Stimulated activated naive CD8-positive, alpha-beta T cell treated with anti-CD3 and anti-CD28 coated beads, Interleukin-15, amount 100 ng/mL, for 72 hours (primary cell): ENCODE data around the gene PAK4.
"Not testable (repeated sequence)": the region's sequence is repeated elsewhere in the genome, so short reads cannot be mapped to it uniquely, and the experiment has no call there.

Experiments
- ATAC-seq: fragments of 150-1000 bp; cut with Tn5 transposase; 2 replicates; pipeline ENCODE4 v1.10.0; 2021; ENCODE audit warnings: mild to moderate bottlenecking, moderate library complexity
- DNase-seq, 2 donors: peaks; one replicate each; pipeline ENCODE4 v3.0.0; 2021 to 2022
- H3K27ac Mint-ChIP-seq, 2 donors: one replicate each; pipeline ENCODE4 v1.8.0; 2022; ENCODE audit warnings: mild to moderate bottlenecking in 2 of 2, mixed read lengths in 2 of 2, moderate library complexity in 2 of 2
- H3K27me3 Mint-ChIP-seq: one replicate; pipeline ENCODE4 v1.8.0; 2022; ENCODE audit warnings: mixed read lengths
- H3K4me1 Mint-ChIP-seq: one replicate; pipeline ENCODE4 v1.8.0; 2022; ENCODE audit warnings: mild to moderate bottlenecking, mixed read lengths
- H3K4me3 Mint-ChIP-seq, 2 donors: one replicate each; pipeline ENCODE4 v1.8.0; 2022; ENCODE audit warnings: mild to moderate bottlenecking in 2 of 2, mixed read lengths in 2 of 2, moderate library complexity in 1 of 2
- H3K9me3 Mint-ChIP-seq, 2 donors: one replicate each; pipeline ENCODE4 v1.8.0; 2022; ENCODE audit warnings: mixed read lengths in 2 of 2

Gene PAK4

GRCh38 chr19:39133431-39134270 lies 8.1 kb downstream of the PAK4 start:
- no peak for ATAC-seq
- Mint-ChIP-seq H3K4me3 (no peak overlapping the region), H3K9me3 (no peaks in the 10 kb centered on the region), H3K27ac (no peak overlapping the region), H3K4me1 (peaks cover 55% of the 10 kb centered on the region), H3K27me3 (no peaks in the 10 kb centered on the region)
- no peak for DNase-seq

- H3K27ac Mint-ChIP-seq = no peak overlapping the region
- peaks cover 45% of the 10 kb centered on the region for H3K4me1 Mint-ChIP-seq
- no peak overlapping the region for H3K4me3 Mint-ChIP-seq
- DNase-seq (no peak), ATAC-seq (no peak)
- H3K27me3 Mint-ChIP-seq = no peaks in the 10 kb centered on the region
- H3K9me3 Mint-ChIP-seq = no peaks in the 10 kb centered on the region
These were observed 10.1 kb downstream of the PAK4 start for GRCh38 chr19:39135701-39136100.

- H3K4me1 Mint-ChIP-seq = peaks cover 39% of the 10 kb centered on the region
- H3K4me3 Mint-ChIP-seq = no peak overlapping the region
- DNase-seq (no peak), ATAC-seq (no peak)
- H3K27me3 Mint-ChIP-seq = no peaks in the 10 kb centered on the region
- H3K9me3 Mint-ChIP-seq = no peaks in the 10 kb centered on the region
- H3K27ac Mint-ChIP-seq = no peak overlapping the region
These were observed 10.8 kb downstream of the PAK4 start for GRCh38 chr19:39136225-39136940.

- ATAC-seq = no peak
- no peaks in the 10 kb centered on the region for H3K9me3 Mint-ChIP-seq
These were observed 11.5 kb downstream of the PAK4 start for GRCh38 chr19:39137131-39137530.

GRCh38 chr19:39138221-39139211 lies 12.9 kb downstream of the PAK4 start:
- no peak for DNase-seq
- H3K4me1 Mint-ChIP-seq = peaks cover 34% of the 10 kb centered on the region
- no peak for ATAC-seq
- H3K27ac Mint-ChIP-seq = no peak overlapping the region
- H3K27me3 Mint-ChIP-seq = no peaks in the 10 kb centered on the region
- no peaks in the 10 kb centered on the region for H3K9me3 Mint-ChIP-seq
- H3K4me3 Mint-ChIP-seq = no peak overlapping the region

More at GRCh38 chr19:39137131-39137530, 11.5 kb downstream of the PAK4 start:
- no peak for DNase-seq
- Mint-ChIP-seq H3K27ac (peak overlapping the region in 1 of 2 donors; percentile 42), H3K27me3 (no peaks in the 10 kb centered on the region), H3K4me1 (peaks cover 38% of the 10 kb centered on the region), H3K4me3 (no peak overlapping the region)

GRCh38 chr19:39139305-39139874 lies 13.8 kb downstream of the PAK4 start:
- no peak overlapping the region for H3K4me3 Mint-ChIP-seq
- no peaks in the 10 kb centered on the region for H3K27me3 Mint-ChIP-seq
- H3K27ac Mint-ChIP-seq = no peak overlapping the region
- H3K9me3 Mint-ChIP-seq = no peaks in the 10 kb centered on the region
- no peak for DNase-seq
- no peak for ATAC-seq
- H3K4me1 Mint-ChIP-seq = peaks cover 38% of the 10 kb centered on the region

GRCh38 chr19:39139971-39140453 lies 14.4 kb downstream of the PAK4 start:
- DNase-seq (no peak), ATAC-seq (no peak)
- no peak overlapping the region for H3K27ac Mint-ChIP-seq
- H3K4me1 Mint-ChIP-seq = peaks cover 44% of the 10 kb centered on the region
- H3K27me3 Mint-ChIP-seq = no peaks in the 10 kb centered on the region
- H3K9me3 Mint-ChIP-seq = no peaks in the 10 kb centered on the region
- H3K4me3 Mint-ChIP-seq = no peak overlapping the region

GRCh38 chr19:39140594-39140993 lies 15.0 kb downstream of the PAK4 start:
- Mint-ChIP-seq H3K27ac (peak overlapping the region in 1 of 2 donors; percentile 89), H3K27me3 (no peaks in the 10 kb centered on the region), H3K4me3 (no peak overlapping the region), H3K4me1 (peaks cover 46% of the 10 kb centered on the region), H3K9me3 (no peaks in the 10 kb centered on the region)
- no peak for ATAC-seq
- DNase-seq = no peak

- peaks cover 35% of the 10 kb centered on the region for H3K4me1 Mint-ChIP-seq
- H3K9me3 Mint-ChIP-seq = no peaks in the 10 kb centered on the region
- no peak overlapping the region for H3K4me3 Mint-ChIP-seq
- H3K27me3 Mint-ChIP-seq = no peaks in the 10 kb centered on the region
- no peak for DNase-seq
- no peak for ATAC-seq
- no peak overlapping the region for H3K27ac Mint-ChIP-seq
These were observed 16.3 kb downstream of the PAK4 start for GRCh38 chr19:39141929-39142328.

GRCh38 chr19:39142630-39143029 lies 17.0 kb downstream of the PAK4 start:
- no peak overlapping the region for H3K4me3 Mint-ChIP-seq
- H3K27ac Mint-ChIP-seq = peak overlapping the region in 1 of 2 donors; percentile 19
- no peaks in the 10 kb centered on the region for H3K9me3 Mint-ChIP-seq
- H3K27me3 Mint-ChIP-seq = no peaks in the 10 kb centered on the region
- DNase-seq = no peak
- H3K4me1 Mint-ChIP-seq = peaks cover 38% of the 10 kb centered on the region
- ATAC-seq = no peak

GRCh38 chr19:39143757-39144289 lies 18.2 kb downstream of the PAK4 start:
- not testable (repeated sequence) for H3K4me3 Mint-ChIP-seq, DNase-seq, H3K27me3 Mint-ChIP-seq, ATAC-seq, H3K9me3 Mint-ChIP-seq
- Mint-ChIP-seq H3K27ac (peak overlapping the region in 1 of 2 donors; percentile 30), H3K4me1 (peaks cover 41% of the 10 kb centered on the region)

GRCh38 chr19:39144290-39145071 lies 18.9 kb downstream of the PAK4 start:
- Mint-ChIP-seq H3K27ac (no peak overlapping the region), H3K4me3 (no peak overlapping the region), H3K9me3 (no peaks in the 10 kb centered on the region), H3K27me3 (no peaks in the 10 kb centered on the region), H3K4me1 (peaks cover 35% of the 10 kb centered on the region)
- DNase-seq (no peak), ATAC-seq (no peak)

GRCh38 chr19:39145180-39145953 lies 19.8 kb downstream of the PAK4 start:
- ATAC-seq = no peak
- Mint-ChIP-seq H3K27ac (no peak overlapping the region), H3K4me3 (no peak overlapping the region), H3K27me3 (no peaks in the 10 kb centered on the region), H3K4me1 (peaks cover 35% of the 10 kb centered on the region), H3K9me3 (no peaks in the 10 kb centered on the region)
- no peak for DNase-seq
